GM12878 (cell line): ENCODE measurements around the gene PPP2R2B. TPM values are rescaled to one million over a fixed set of nuclear protein-coding genes. Genes with fewer than 3 reads are reported as not detected.

Experiments
- ATAC-seq: fragments of 200-7000 bp; cut with Tn5 transposase; 3 replicates; pipeline ENCODE4 v1.9.1; 2020; ENCODE audit warnings: mild to moderate bottlenecking, moderate library complexity
- BruUV-seq: library from RNA; stranded (reverse); fragments of 400-500 nt; replicated peaks from 2 replicates; lab custom pipeline; 2021; lab: Mats Ljungman, UMichigan
- CTCF ChIA-PET: fragments of 300-600 bp; sonication (Branson Sonifier 250); formaldehyde crosslinking; extraction: SDS; loops from one replicate; lab custom pipeline; 2021; ENCODE audit warnings: inconsistent platforms; lab: Yijun Ruan, JAX
- POLR2A ChIA-PET: fragments of 350-600 bp; formaldehyde crosslinking; extraction: SDS; loops from one replicate; lab custom pipeline; 2021; ENCODE audit warnings: inconsistent platforms; lab: Charles Lee
- RAD21 ChIA-PET: fragments of 300-600 bp; sonication (Branson Sonifier 250); formaldehyde crosslinking; loops from one replicate; lab custom pipeline; 2023; ENCODE audit warnings: antibody characterized with exemption; ENCODE audit not compliant: unreplicated experiment; lab: Charles Lee
- SMC1A ChIA-PET: fragments of 300-600 bp; sonication (Branson Sonifier 250); formaldehyde crosslinking; loops from one replicate; lab custom pipeline; 2023; ENCODE audit not compliant: unreplicated experiment, uncharacterized antibody; lab: Charles Lee
- DNase-seq: peaks from one replicate; pipeline ENCODE4 v3.0.0-alpha.2; 2011; ENCODE audit warnings: low read depth, low spot score
- FAIRE-seq: peaks from 3 replicates; lab custom pipeline; 2011; peaks lifted over from hg19 to GRCh38; lab: Jason Lieb, UNC
- H2AFZ ChIP-seq: 2 replicates; pipeline ENCODE4 v1.6.0; 2011; ENCODE audit warnings: low read depth, low read length, control low read depth; ENCODE audit not compliant: control insufficient read depth
- H3K27ac ChIP-seq: 2 replicates; pipeline ENCODE4 v1.5.1; 2011; ENCODE audit warnings: control low read depth; ENCODE audit not compliant: control insufficient read depth, insufficient read depth
- H3K27me3 ChIP-seq, 2 experiments: replicated peaks in 1 of 2; 2 replicates each; pipeline versions ENCODE4 v1.6.0 to v1.6.1; 2011; ENCODE audit warnings: low read length in 1 of 2; ENCODE audit not compliant: control insufficient read depth in 2 of 2, insufficient read depth in 2 of 2
- H3K36me3 ChIP-seq, 2 experiments: 2 replicates each; pipeline ENCODE4 v1.5.1; 2011; ENCODE audit warnings: low read length in 1 of 2; ENCODE audit not compliant: control insufficient read depth in 2 of 2, insufficient read depth in 2 of 2
- H3K4me1 ChIP-seq: 2 replicates; pipeline ENCODE4 v1.6.1; 2011; ENCODE audit warnings: mild to moderate bottlenecking, low read length, moderate library complexity, mixed read lengths; ENCODE audit not compliant: control insufficient read depth, insufficient read depth
- H3K4me2 ChIP-seq: 2 replicates; pipeline ENCODE4 v1.6.0; 2011; ENCODE audit warnings: control low read depth; ENCODE audit not compliant: control insufficient read depth, insufficient read depth
- H3K4me3 ChIP-seq: fragments of 200-600 bp; sonication (generic); 2 replicates; pipeline ENCODE4 v1.5.1; 2016
- H3K79me2 ChIP-seq: 2 replicates; pipeline ENCODE4 v1.6.0; 2011; ENCODE audit warnings: low read length; ENCODE audit not compliant: control insufficient read depth, insufficient read depth
- H3K9ac ChIP-seq: 2 replicates; pipeline ENCODE4 v1.8.0; 2011; ENCODE audit warnings: low read length, control low read depth, mixed read lengths; ENCODE audit not compliant: control insufficient read depth, insufficient read depth
- H3K9me3 ChIP-seq: replicated peaks from 3 replicates; pipeline ENCODE4 v1.5.1; 2011; ENCODE audit warnings: mild to moderate bottlenecking, low read length; ENCODE audit not compliant: control insufficient read depth, insufficient read depth
- H4K20me1 ChIP-seq: 2 replicates; pipeline ENCODE4 v1.6.0; 2011; ENCODE audit not compliant: control insufficient read depth, insufficient read depth
- BMI1 ChIP-seq: fragments of 450-650 bp; IDR thresholded peaks from 2 replicates; pipeline ENCODE4 v1.6.1; 2016; ENCODE audit warnings: mild to moderate bottlenecking, moderate library complexity, borderline replicate concordance
- CHD4 ChIP-seq: fragments of 200-600 bp; sonication (generic); IDR thresholded peaks from 2 replicates; pipeline ENCODE4 v1.6.1; 2016; ENCODE audit warnings: mild to moderate bottlenecking
- CUX1 ChIP-seq: IDR thresholded peaks from 2 replicates; pipeline ENCODE4 v1.6.1; 2012; ENCODE audit warnings: improper control_type of control experiment, low read depth, low read length; ENCODE audit not compliant: insufficient replicate concordance
- IRF5 ChIP-seq: fragments of 450-650 bp; IDR thresholded peaks from 2 replicates; pipeline ENCODE4 v1.6.1; 2017; ENCODE audit warnings: borderline replicate concordance
- MAX ChIP-seq: IDR thresholded peaks from 2 replicates; pipeline ENCODE4 v1.6.1; 2012; ENCODE audit warnings: low read depth, low read length, improper control_type of control experiment
- PKNOX1 ChIP-seq: fragments of 450-650 bp; IDR thresholded peaks from 2 replicates; pipeline ENCODE4 v1.6.1; 2016; ENCODE audit warnings: mild to moderate bottlenecking
- POLR2A ChIP-seq: IDR thresholded peaks from 2 replicates; pipeline ENCODE4 v1.6.1; 2011; ENCODE audit warnings: low read depth, mild to moderate bottlenecking, low read length
- ZBTB40 ChIP-seq: fragments of 450-650 bp; IDR thresholded peaks from 2 replicates; pipeline ENCODE4 v1.6.1; 2016; ENCODE audit warnings: mild to moderate bottlenecking, moderate library complexity, borderline replicate concordance
- ZNF217 ChIP-seq: fragments of 450-650 bp; IDR thresholded peaks from 2 replicates; pipeline ENCODE4 v1.6.1; 2017; ENCODE audit warnings: antibody characterized with exemption, mild to moderate bottlenecking
- WGBS: methylation state at CpG from one replicate; pipeline ENCODE4 v1.1.6; 2016; ENCODE audit warnings: low lambda C conversion rate; ENCODE audit not compliant: insufficient replicate concordance, insufficient coverage; ENCODE audit errors: missing lambda C conversion rate; 5-methylcytosine and 5-hydroxymethylcytosine counted together
- in situ Hi-C: fragments of 300-500 bp; cut with MboI; formaldehyde crosslinking; loops from 9 replicates; pipeline ENCODE4 v1.14.3; 2018; ENCODE audit warnings: mixed read lengths
- intact Hi-C: fragments of 100-400 bp; cut with micrococcal nuclease; formaldehyde crosslinking; loops from one replicate; pipeline ENCODE4 v1.14.2; 2022; ENCODE audit not compliant: unreplicated experiment
- polyA plus RNA-seq, 11 experiments: library from polyadenylated mRNA; depleted of rRNA in 4 of 11; unstranded in 6 of 11; stranded (reverse) in 5 of 11; fragments of >200 nt; fragmentation: Nextera tagmentation in 4 of 11; fragmentation: Illumina TruSeq in 1 of 11; extraction: Ambion mirVana in 4 of 11; extraction: Trizol in 1 of 11; gene quantifications; 1 replicate in 1 of 11; 2 replicates in 10 of 11; pipeline versions ENCODE4 v1.2.1 to v1.2.3, GENCODE V29; 2011 to 2016; ENCODE audit warnings: inconsistent platforms in 2 of 11, missing spikeins in 2 of 11, low read depth in 1 of 11
- total RNA-seq, 4 experiments: library from RNA; depleted of rRNA in 3 of 4; stranded (reverse); fragments of >200 nt in 3 of 4; fragmentation: Illumina TruSeq in 1 of 4; extraction: Trizol in 1 of 4; gene quantifications; 2 replicates each; pipeline versions ENCODE4 v1.2.1 to v1.2.3, GENCODE V29; 2013 to 2021

The PPP2R2B gene
- total and polyA plus RNA-seq, 10 of the 15 experiments (the other 5 are each of a cell fraction or from before 2014, with no cell fraction given): not detected

- in situ Hi-C loops (no loop called here), intact Hi-C loops (no loop called here)
- BruUV-seq: no TSS peak
- no peaks in the 10 kb centered on the region for H3K36me3 ChIP-seq
- H3K27ac ChIP-seq: no peak overlapping the region
- FAIRE-seq (no peak), ATAC-seq (no peak), DNase-seq (no peak)
- RAD21 ChIA-PET: no interaction called here
- SMC1A ChIA-PET: no interaction called here
- H2AFZ ChIP-seq: no peak overlapping the region
- no peak overlapping the region for H3K4me2 ChIP-seq
- no peaks in the 10 kb centered on the region for H3K4me1 ChIP-seq
- H3K79me2 ChIP-seq: no peaks in the 10 kb centered on the region
- CTCF ChIA-PET: no interaction called here
- H3K9me3 ChIP-seq: no peaks in the 10 kb centered on the region
- TF ChIP-seq IRF5 (no peak), BMI1 (no peak), CUX1 (no peak), POLR2A (no peak), CHD4 (no peak), ZBTB40 (no peak), PKNOX1 (no peak), MAX (no peak), ZNF217 (no peak)
- H3K27me3 ChIP-seq: no peaks in the 10 kb centered on the region
- H3K9ac ChIP-seq: no peak overlapping the region
- POLR2A ChIA-PET: no interaction called here
- H3K4me3 ChIP-seq: no peak overlapping the region
- WGBS: 0% methylated on average over 1 of the region's 1 CpG
- no peaks in the 10 kb centered on the region for H4K20me1 ChIP-seq
Measured at GRCh38 chr5:146903789-146904188, 25.2 kb upstream of the PPP2R2B start.
